H1 (cell line): Measurements from ENCODE around the gene TACC2.
A peak's percentile ranks its signal among the peaks of the same experiment; 100 is the strongest.

ENCODE experiments used
- BACH1 ChIP-seq: IDR thresholded peaks from 2 replicates; pipeline ENCODE4 v1.6.1; 2012; ENCODE audit warnings: low read length, improper control_type of control experiment
- CHD2 ChIP-seq: IDR thresholded peaks from 2 replicates; pipeline ENCODE4 v1.6.1; 2012; ENCODE audit warnings: low read length, improper control_type of control experiment
- CTCF ChIP-seq, 3 experiments: IDR thresholded peaks; 1 replicate in 2 of 3; 2 replicates in 1 of 3; pipeline versions ENCODE4 v1.5.1 to v1.6.1; 2011; ENCODE audit warnings: low read length in 3 of 3, mild to moderate bottlenecking in 3 of 3, inconsistent platforms in 2 of 3, low read depth in 1 of 3, moderate library complexity in 1 of 3; ENCODE audit not compliant: insufficient read depth in 1 of 3; ENCODE audit errors: control extremely low read depth in 1 of 3
- MAX ChIP-seq: IDR thresholded peaks from 2 replicates; pipeline ENCODE4 v1.6.1; 2012; ENCODE audit warnings: inconsistent platforms
- RAD21 ChIP-seq, 2 experiments: IDR thresholded peaks in 1 of 2; conservative IDR thresholded peaks in 1 of 2; 2 replicates each; pipeline ENCODE4 v1.6.1; 2011; ENCODE audit warnings: low read depth in 2 of 2, low read length in 2 of 2, improper control_type of control experiment in 1 of 2, inconsistent platforms in 1 of 2, mild to moderate bottlenecking in 1 of 2, moderate library complexity in 1 of 2
- RNF2 ChIP-seq: fragments of 200-900, 300-1000 bp; sonication (generic); IDR thresholded peaks from 2 replicates; pipeline ENCODE4 v1.7.1; 2016; ENCODE audit warnings: borderline replicate concordance, low read depth, mild to moderate bottlenecking, antibody characterized with exemption, low read length; ENCODE audit not compliant: poor library complexity, severe bottlenecking; ENCODE audit errors: missing control alignments
- SIX5 ChIP-seq: IDR thresholded peaks from 2 replicates; pipeline ENCODE4 v1.6.1; 2011; ENCODE audit warnings: mild to moderate bottlenecking, low read depth, low read length

DNA sequence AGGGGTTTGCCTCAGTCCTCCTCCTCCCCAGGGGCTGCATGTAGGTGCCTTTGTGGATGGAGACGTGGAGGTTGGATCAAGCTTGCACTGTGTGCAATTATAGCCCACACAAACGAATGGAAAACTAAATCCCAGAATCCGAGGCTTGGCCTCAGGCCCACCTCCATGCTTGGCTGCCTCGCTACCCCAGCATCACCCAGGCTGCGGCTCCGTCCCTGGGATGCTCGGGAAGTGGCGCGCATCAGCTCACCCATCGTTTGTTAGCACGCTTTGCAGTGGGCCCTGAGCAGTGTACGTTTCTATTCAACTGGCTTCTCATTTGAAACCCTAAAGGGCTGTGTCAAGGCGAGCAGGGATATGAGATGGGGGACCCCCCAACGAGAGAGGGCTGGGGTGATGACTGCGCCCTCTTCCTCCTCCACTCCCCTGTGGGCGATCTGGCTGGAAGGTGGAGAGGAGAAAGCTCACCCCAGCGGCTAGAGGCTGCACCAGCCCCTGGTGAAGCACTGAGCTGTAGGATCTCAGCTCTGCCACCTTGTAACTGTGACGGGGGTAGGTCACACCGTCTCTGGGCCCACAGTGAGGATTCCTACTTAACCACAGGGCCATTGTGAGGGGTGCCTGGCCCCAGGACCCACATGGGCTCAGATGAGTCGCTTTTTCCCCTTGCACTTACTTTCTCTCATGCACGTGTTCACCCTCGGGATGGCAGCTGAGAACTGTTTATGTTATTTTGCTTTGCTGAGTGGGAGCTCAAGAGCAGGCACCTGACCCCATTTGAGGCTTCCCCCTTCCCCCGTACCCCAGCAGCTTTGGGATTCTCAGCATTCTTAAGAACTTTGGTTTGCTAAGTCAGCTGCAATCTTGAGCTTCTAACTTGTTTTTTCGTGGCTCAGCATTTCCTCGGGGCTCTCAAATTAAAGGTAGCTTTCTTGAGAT is 269.4 kb downstream of the TACC2 start:
- TF ChIP-seq CTCF (IDR thresholded peaks at IDR 0.05; ENCODE audit: control extremely low read depth in 1 of 3, insufficient read depth in 1 of 3, low read depth in 1 of 3, low read length in 3 of 3) (no peak), BACH1 (peak; percentile 44; the same call in 1 of the 2 replicates), RAD21 (IDR thresholded peaks at IDR 0.05 in 1 of 2, conservative IDR thresholded peaks at IDR 0.05 in 1 of 2; ENCODE audit: low read depth in 2 of 2, low read length in 2 of 2) (no peak), SIX5 (no peak), CHD2 (no peak), RNF2 (no peak), MAX (no peak)
